ENCODE data around the gene OGFR. TPM values are rescaled to one million over a fixed set of nuclear protein-coding genes. Genes with fewer than 3 reads are reported as not detected.

The OGFR gene
- total RNA-seq, 1 donor from 2014 or later: 31.0 TPM

GRCh38 chr20:62759981-62760431 is 44.6 kb upstream of the OGFR start:
- DNase-seq (ENCODE audit: low spot score, unreplicated experiment): no peak
- H3K36me3 Mint-ChIP-seq (ENCODE audit: insufficient read depth): no peaks in the 10 kb centered on the region
- peaks cover 6% of the 10 kb centered on the region for H3K4me1 Mint-ChIP-seq (ENCODE audit: low read depth)
- H3K9me3 Mint-ChIP-seq (ENCODE audit: low read depth): no peaks in the 10 kb centered on the region
- TF ChIP-seq CTCF (IDR thresholded peaks at IDR 0.05; ENCODE audit: unreplicated experiment): no peak
- H3K27me3 Mint-ChIP-seq: peaks cover 17% of the 10 kb centered on the region
- H3K27ac Mint-ChIP-seq: no peak overlapping the region
- H3K4me3 Mint-ChIP-seq (ENCODE audit: low read depth): no peak overlapping the region

DNA sequence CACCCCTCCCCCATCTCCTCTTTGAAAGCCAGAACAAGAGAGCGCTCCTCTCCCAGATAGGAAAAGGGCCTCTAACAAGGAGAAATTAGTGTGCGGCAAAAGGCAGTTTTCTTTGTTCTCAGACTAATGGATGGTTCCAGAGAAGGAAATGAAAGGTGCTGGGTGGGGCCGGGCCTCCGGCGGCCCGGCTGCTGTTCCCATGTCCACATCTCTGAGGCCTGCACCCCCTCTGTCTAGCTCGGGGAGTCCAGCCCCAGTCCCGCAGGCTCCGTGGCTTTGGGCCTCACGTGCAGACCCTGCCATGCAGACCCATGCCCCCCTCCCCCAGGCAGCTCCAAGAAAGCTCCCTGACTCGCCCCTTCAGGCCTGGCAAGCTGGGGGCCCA is 44.2 kb upstream of the OGFR start:
- no peak for TF ChIP-seq CTCF (IDR thresholded peaks at IDR 0.05; ENCODE audit: unreplicated experiment)
- no peak overlapping the region for H3K4me3 Mint-ChIP-seq (ENCODE audit: low read depth)
- no peak for DNase-seq (ENCODE audit: low spot score, unreplicated experiment)
- no peak overlapping the region for H3K27ac Mint-ChIP-seq
- peaks cover 6% of the 10 kb centered on the region for H3K4me1 Mint-ChIP-seq (ENCODE audit: low read depth)
- H3K9me3 Mint-ChIP-seq (ENCODE audit: low read depth): no peaks in the 10 kb centered on the region
- H3K27me3 Mint-ChIP-seq: peaks cover 20% of the 10 kb centered on the region
- H3K36me3 Mint-ChIP-seq (ENCODE audit: insufficient read depth): no peaks in the 10 kb centered on the region

- H3K4me1 Mint-ChIP-seq (ENCODE audit: low read depth): peaks cover 6% of the 10 kb centered on the region
- no peaks in the 10 kb centered on the region for H3K9me3 Mint-ChIP-seq (ENCODE audit: low read depth)
- H3K27ac Mint-ChIP-seq: no peak overlapping the region
- H3K4me3 Mint-ChIP-seq (ENCODE audit: low read depth): no peak overlapping the region
- H3K27me3 Mint-ChIP-seq: peaks cover 16% of the 10 kb centered on the region
- H3K36me3 Mint-ChIP-seq (ENCODE audit: insufficient read depth): no peaks in the 10 kb centered on the region
- DNase-seq (ENCODE audit: low spot score, unreplicated experiment): no peak
- no peak for TF ChIP-seq CTCF (IDR thresholded peaks at IDR 0.05; ENCODE audit: unreplicated experiment)
These were observed 43.5 kb upstream of the OGFR start for GRCh38 chr20:62760856-62761758.

DNA sequence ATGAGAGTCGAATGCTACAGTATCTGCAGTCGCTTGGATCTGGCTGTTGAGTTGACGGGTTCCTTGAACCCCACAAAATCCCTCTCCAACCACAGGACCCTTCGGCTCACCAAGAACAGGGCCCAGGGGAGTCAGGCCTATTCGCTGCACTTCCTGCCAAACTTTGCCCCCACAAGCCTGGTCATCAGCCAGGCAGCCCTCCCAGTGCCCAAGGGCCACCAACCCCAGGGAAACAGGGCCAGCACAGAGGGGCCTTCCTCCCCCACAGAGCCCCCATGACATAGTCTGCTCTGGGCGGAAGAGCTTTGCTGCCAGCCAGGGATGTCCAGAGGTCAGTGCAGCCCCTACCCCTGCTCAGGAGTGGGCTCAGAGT is 42.9 kb upstream of the OGFR start:
- H3K27me3 Mint-ChIP-seq: peaks cover 16% of the 10 kb centered on the region
- H3K36me3 Mint-ChIP-seq (ENCODE audit: insufficient read depth): no peaks in the 10 kb centered on the region
- H3K4me3 Mint-ChIP-seq (ENCODE audit: low read depth): no peak overlapping the region
- DNase-seq (ENCODE audit: low spot score, unreplicated experiment): no peak
- H3K27ac Mint-ChIP-seq: no peak overlapping the region
- no peaks in the 10 kb centered on the region for H3K9me3 Mint-ChIP-seq (ENCODE audit: low read depth)
- peaks cover 6% of the 10 kb centered on the region for H3K4me1 Mint-ChIP-seq (ENCODE audit: low read depth)
- TF ChIP-seq CTCF (IDR thresholded peaks at IDR 0.05; ENCODE audit: unreplicated experiment): no peak

GRCh38 chr20:62762376-62762775 is 42.3 kb upstream of the OGFR start:
- H3K27me3 Mint-ChIP-seq: peaks cover 11% of the 10 kb centered on the region

More at GRCh38 chr20:62762376-62762775, 42.3 kb upstream of the OGFR start:
- Mint-ChIP-seq H3K9me3 (ENCODE audit: low read depth) (no peaks in the 10 kb centered on the region), H3K4me1 (ENCODE audit: low read depth) (peaks cover 6% of the 10 kb centered on the region), H3K36me3 (ENCODE audit: insufficient read depth) (no peaks in the 10 kb centered on the region), H3K4me3 (ENCODE audit: low read depth) (no peak overlapping the region), H3K27ac (no peak overlapping the region)
- no peak for TF ChIP-seq CTCF (IDR thresholded peaks at IDR 0.05; ENCODE audit: unreplicated experiment)
- DNase-seq (ENCODE audit: low spot score, unreplicated experiment): no peak

Measured in progenitor cell of endocrine pancreas (in vitro differentiated cells).